DND-41 (cell line): ENCODE data around the gene BTBD17.

ENCODE experiments used
- CTCF ChIP-seq: IDR thresholded peaks from 2 replicates; pipeline ENCODE4 v1.5.1; 2012; ENCODE audit warnings: borderline replicate concordance, low read length, moderate library complexity, mild to moderate bottlenecking; ENCODE audit not compliant: poor library complexity, severe bottlenecking; ENCODE audit errors: extremely low read depth
- EZH2 ChIP-seq: IDR thresholded peaks from 3 replicates; pipeline ENCODE4 v1.6.1; 2012; ENCODE audit warnings: borderline replicate concordance, low read depth, mild to moderate bottlenecking, moderate library complexity, low read length, inconsistent platforms; ENCODE audit not compliant: severe bottlenecking

GRCh38 chr17:74372426-74372825 is 10.8 kb upstream of the BTBD17 start:
- TF ChIP-seq CTCF: no peak
- no peak for TF ChIP-seq EZH2
